Measurements from ENCODE around the gene TMEM18. TPM values are rescaled to one million over a fixed set of nuclear protein-coding genes. Genes with fewer than 3 reads are reported as not detected.

The TMEM18 gene
- total RNA-seq, 4 donors from 2014 or later = 17.8 to 27.3 (median 21.5) TPM

- TF ChIP-seq CTCF (IDR thresholded peaks at IDR 0.05) = no peak
- no peak for ATAC-seq (ENCODE audit: low FRiP score)
- DNase-seq (ENCODE audit: low spot score) = no peak
Observed at GRCh38 chr2:641872-642815, 35.1 kb downstream of the TMEM18 start.

GRCh38 chr2:641164-641871, 35.9 kb downstream of the TMEM18 start:
- no peak for DNase-seq (ENCODE audit: low spot score)
- no peak for TF ChIP-seq CTCF (IDR thresholded peaks at IDR 0.05)
- no peak for ATAC-seq (ENCODE audit: low FRiP score)

- TF ChIP-seq CTCF (IDR thresholded peaks at IDR 0.05) = no peak
- no peak for DNase-seq (ENCODE audit: low spot score)
- ATAC-seq (ENCODE audit: low FRiP score) = no peak
Observed at GRCh38 chr2:639703-640102, 37.5 kb downstream of the TMEM18 start.

- DNase-seq (ENCODE audit: low spot score) (no peak), ATAC-seq (ENCODE audit: low FRiP score) (no peak)
- no peak for TF ChIP-seq CTCF (IDR thresholded peaks at IDR 0.05)
Observed at GRCh38 chr2:637804-638203, 39.4 kb downstream of the TMEM18 start.

- no peak for ATAC-seq (ENCODE audit: low FRiP score)
- TF ChIP-seq CTCF (IDR thresholded peaks at IDR 0.05) = no peak
- DNase-seq (ENCODE audit: low spot score) = no peak
Observed at GRCh38 chr2:637406-637776, 39.8 kb downstream of the TMEM18 start.

GRCh38 chr2:636641-637405, 40.4 kb downstream of the TMEM18 start:
- peak; percentile 60 for DNase-seq (ENCODE audit: low spot score)
- no peak for TF ChIP-seq CTCF (IDR thresholded peaks at IDR 0.05)
- ATAC-seq (ENCODE audit: low FRiP score) = peak; percentile 60

Data from omental fat pad (tissue), 4 donors.